Neuronal stem cell (in vitro differentiated cells): ENCODE data around the gene EIF4G2.

ENCODE experiments used
- DNase-seq: peaks from one replicate; pipeline ENCODE4 v3.0.0-alpha.2; 2013; ENCODE audit warnings: low spot score
- H2AFZ ChIP-seq: one replicate; pipeline ENCODE4 v1.6.1; 2013; ENCODE audit warnings: mild to moderate bottlenecking, low read length, inconsistent platforms
- H2AK5ac ChIP-seq: 2 replicates; pipeline ENCODE4 v1.6.1; 2013; ENCODE audit warnings: low read depth, mild to moderate bottlenecking, inconsistent platforms, low read length, moderate library complexity, mixed read lengths
- H2BK120ac ChIP-seq: 2 replicates; pipeline ENCODE4 v1.6.1; 2013; ENCODE audit warnings: low read depth, mild to moderate bottlenecking, inconsistent platforms, low read length, moderate library complexity, mixed read lengths
- H2BK12ac ChIP-seq: one replicate; pipeline ENCODE4 v1.6.1; 2013; ENCODE audit warnings: low read length, inconsistent platforms
- H2BK15ac ChIP-seq: 2 replicates; pipeline ENCODE4 v1.6.1; 2013; ENCODE audit warnings: mild to moderate bottlenecking, low read length, inconsistent platforms, mixed read lengths
- H2BK5ac ChIP-seq: one replicate; pipeline ENCODE4 v1.6.1; 2013; ENCODE audit warnings: inconsistent platforms, mild to moderate bottlenecking, low read length, moderate library complexity
- H3K14ac ChIP-seq: one replicate; pipeline ENCODE4 v1.6.1; 2013; ENCODE audit warnings: low read length, inconsistent platforms
- H3K18ac ChIP-seq: 2 replicates; pipeline ENCODE4 v1.6.1; 2013; ENCODE audit warnings: low read length, inconsistent platforms
- H3K23ac ChIP-seq: 2 replicates; pipeline ENCODE4 v1.6.1; 2013; ENCODE audit warnings: low read depth, mild to moderate bottlenecking, mixed read lengths, low read length, inconsistent platforms; ENCODE audit not compliant: poor library complexity
- H3K27ac ChIP-seq: replicated peaks from 3 replicates; pipeline ENCODE4 v1.5.1; 2013; ENCODE audit warnings: low read length, inconsistent platforms
- H3K27me3 ChIP-seq, 3 experiments: 2 replicates each; pipeline ENCODE4 v1.6.1; 2013; ENCODE audit warnings: low read length in 3 of 3, mild to moderate bottlenecking in 2 of 3, inconsistent platforms in 1 of 3, low read depth in 1 of 3, mixed read lengths in 1 of 3, moderate library complexity in 1 of 3; ENCODE audit not compliant: control insufficient read depth in 3 of 3, insufficient read depth in 3 of 3
- H3K36me3 ChIP-seq, 2 donors: replicated peaks in 1 of 2; 2 replicates each; pipeline ENCODE4 v1.6.1; 2013; ENCODE audit warnings: low read length in 2 of 2; ENCODE audit not compliant: control insufficient read depth in 2 of 2, insufficient read depth in 2 of 2
- H3K4ac ChIP-seq: 2 replicates; pipeline ENCODE4 v1.6.1; 2013; ENCODE audit warnings: inconsistent platforms, mild to moderate bottlenecking, low read length, moderate library complexity
- H3K4me1 ChIP-seq, 2 donors: 1 replicate in 1 of 2; 2 replicates in 1 of 2; pipeline ENCODE4 v1.6.1; 2013; ENCODE audit warnings: low read length in 2 of 2, low read depth in 1 of 2; ENCODE audit not compliant: control insufficient read depth in 2 of 2, insufficient read depth in 1 of 2
- H3K4me2 ChIP-seq: one replicate; pipeline ENCODE4 v1.6.1; 2013; ENCODE audit warnings: mild to moderate bottlenecking, low read length, inconsistent platforms; ENCODE audit not compliant: insufficient read depth, poor library complexity, severe bottlenecking
- H3K4me3 ChIP-seq, 2 donors: 2 replicates each; pipeline ENCODE4 v1.5.1; 2013; ENCODE audit warnings: low read length in 2 of 2, mild to moderate bottlenecking in 2 of 2, inconsistent platforms in 1 of 2, moderate library complexity in 1 of 2
- H3K79me1 ChIP-seq: one replicate; pipeline ENCODE4 v1.6.1; 2013; ENCODE audit warnings: low read depth, mild to moderate bottlenecking, inconsistent platforms, low read length, moderate library complexity
- H3K9ac ChIP-seq: one replicate; pipeline ENCODE4 v1.6.1; 2013; ENCODE audit warnings: mild to moderate bottlenecking, low read depth, low read length, inconsistent platforms; ENCODE audit not compliant: poor library complexity
- H3K9me3 ChIP-seq, 2 donors: replicated peaks in 1 of 2; 2 replicates each; pipeline versions ENCODE3 to v1.6.1; 2013; ENCODE audit warnings: low read length in 2 of 2, mild to moderate bottlenecking in 2 of 2, inconsistent platforms in 1 of 2, low read depth in 1 of 2, mixed read lengths in 1 of 2, moderate library complexity in 1 of 2; ENCODE audit not compliant: control insufficient read depth in 2 of 2, insufficient read depth in 1 of 2
- H4K8ac ChIP-seq: one replicate; pipeline ENCODE4 v1.6.1; 2013; ENCODE audit warnings: low read depth, mild to moderate bottlenecking, inconsistent platforms, low read length, moderate library complexity
- H4K91ac ChIP-seq: one replicate; pipeline ENCODE4 v1.6.1; 2013; ENCODE audit warnings: low read length, low read depth, mild to moderate bottlenecking, inconsistent platforms; ENCODE audit not compliant: poor library complexity
- WGBS, 2 donors: extraction: QIAGEN DNeasy Blood & Tissue Kit; methylation state at CpG; one replicate each; pipeline ENCODE4 v1.1.7; 2013; ENCODE audit warnings: missing lambda C conversion rate in 2 of 2, mixed read lengths in 1 of 2; ENCODE audit not compliant: insufficient read length in 2 of 2, insufficient replicate concordance in 1 of 2; ENCODE audit errors: extremely low coverage in 2 of 2; 5-methylcytosine and 5-hydroxymethylcytosine counted together

EIF4G2 gene

DNA sequence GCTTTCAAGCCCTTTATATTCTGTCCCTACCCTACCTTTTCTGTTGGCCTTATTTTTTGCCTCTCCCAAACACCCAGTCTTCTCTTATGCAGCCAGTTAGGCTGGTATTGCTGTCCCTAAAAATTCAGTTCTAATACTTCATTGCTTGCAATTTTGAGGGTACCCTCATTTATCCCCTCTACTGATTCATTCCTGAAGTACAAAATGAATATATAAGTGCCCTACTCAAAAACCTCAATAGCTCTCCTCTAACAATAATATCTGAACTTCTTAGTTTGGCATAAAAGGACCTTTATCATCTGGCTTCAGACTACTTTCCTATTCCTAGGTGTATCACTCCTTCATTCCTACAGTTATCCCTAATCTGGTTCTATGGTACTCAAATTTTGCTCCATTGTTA, 5.2 kb upstream of the EIF4G2 start:
- Histone ChIP-seq H3K4me1 (no peaks in the 10 kb centered on the region), H3K36me3 (no peaks in the 10 kb centered on the region), H4K91ac (no peak overlapping the region), H2BK120ac (no peak overlapping the region), H2AK5ac (no peak overlapping the region), H3K4me2 (no peak overlapping the region), H2BK15ac (no peak overlapping the region), H2BK12ac (no peak overlapping the region), H2AFZ (no peak overlapping the region), H3K9ac (no peak overlapping the region), H3K9me3 (no peaks in the 10 kb centered on the region), H3K23ac (no peak overlapping the region), H3K27me3 (no peaks in the 10 kb centered on the region), H3K4ac (no peak overlapping the region), H3K79me1 (no peaks in the 10 kb centered on the region), H3K14ac (no peak overlapping the region), H2BK5ac (no peak overlapping the region), H3K4me3 (no peak overlapping the region), H4K8ac (no peak overlapping the region), H3K18ac (no peak overlapping the region), H3K27ac (no peak overlapping the region)
- no peak for DNase-seq

GRCh38 chr11:10809373-10810160, 841 bp upstream of the EIF4G2 start:
- peak overlapping the region; percentile 38 for H2BK15ac ChIP-seq
- peak overlapping the region; percentile 97 for H2BK5ac ChIP-seq
- peak overlapping the region; percentile 95 for H3K9ac ChIP-seq
- no peaks in the 10 kb centered on the region for H3K27me3 ChIP-seq
- H3K18ac ChIP-seq, result peak overlapping the region; percentile 94
- no peak overlapping the region for H2BK12ac ChIP-seq
- H3K4me1 ChIP-seq, result peaks cover 0 to 14% of the 10 kb centered on the region in 2 donors
- peak overlapping the region; percentile 84 for H3K14ac ChIP-seq
- peak overlapping the region; percentile 96 for H2BK120ac ChIP-seq
- peaks cover 3% of the 10 kb centered on the region for H3K79me1 ChIP-seq
- H3K9me3 ChIP-seq, result no peaks in the 10 kb centered on the region
- no peak overlapping the region for H3K23ac ChIP-seq
- peak overlapping the region; percentile 11 for H4K91ac ChIP-seq
- peak overlapping the region; percentile 81 to 99 for H3K4me3 ChIP-seq
- H2AK5ac ChIP-seq, result peak overlapping the region; percentile 19
- H2AFZ ChIP-seq, result peak overlapping the region; percentile 85
- H3K4me2 ChIP-seq, result peak overlapping the region; percentile 92
- WGBS, 2 donors, result no CpG with 5 or more reads among the region's 29 CpGs
- peak overlapping the region; percentile 96 for H3K4ac ChIP-seq
- no peak overlapping the region for H4K8ac ChIP-seq
- H3K27ac ChIP-seq, result peak overlapping the region; percentile 97
- DNase-seq, result peak; percentile 72
- H3K36me3 ChIP-seq, result peaks cover 15 to 35% of the 10 kb centered on the region in 2 donors

DNA sequence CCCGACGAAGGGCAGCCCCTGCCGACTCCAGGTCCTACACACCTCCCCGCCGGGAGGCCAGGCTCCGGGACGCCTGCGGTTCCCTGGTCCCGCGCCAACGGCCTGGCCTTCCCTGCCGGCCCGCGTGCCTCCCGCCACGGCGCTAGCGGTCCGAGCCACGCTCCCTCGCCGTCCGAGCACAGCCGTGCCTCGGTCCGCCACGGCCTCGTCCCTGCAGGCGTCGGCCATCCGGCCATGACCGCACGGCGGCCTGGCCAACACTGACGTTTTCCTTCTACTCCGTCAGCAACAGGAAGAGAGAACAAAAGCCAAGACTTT, 532 bp downstream of the EIF4G2 start:
- Histone ChIP-seq H3K4me1 (peaks cover 0 to 14% of the 10 kb centered on the region in 2 donors), H3K27me3 (no peaks in the 10 kb centered on the region), H2BK12ac (peak overlapping the region; percentile 93), H3K14ac (peak overlapping the region; percentile 99), H4K8ac (peak overlapping the region; percentile 70), H3K4ac (peak overlapping the region; percentile 100), H2BK5ac (peak overlapping the region; percentile 97), H2BK15ac (no peak overlapping the region), H3K23ac (peak overlapping the region; percentile 94), H3K36me3 (peaks cover 23 to 49% of the 10 kb centered on the region in 2 donors), H3K4me3 (peak overlapping the region; percentile 92 to 99), H2AFZ (peak overlapping the region; percentile 81), H2AK5ac (peak overlapping the region; percentile 99), H4K91ac (peak overlapping the region; percentile 68), H2BK120ac (peak overlapping the region; percentile 94), H3K9me3 (no peaks in the 10 kb centered on the region), H3K9ac (peak overlapping the region; percentile 100), H3K79me1 (peaks cover 3% of the 10 kb centered on the region), H3K18ac (peak overlapping the region; percentile 100), H3K4me2 (peak overlapping the region; percentile 75), H3K27ac (peak overlapping the region; percentile 94)
- DNase-seq, result no peak
- no CpG with 5 or more reads among the region's 36 CpGs for WGBS, 2 donors

GRCh38 chr11:10807493-10808234, 1.1 kb downstream of the EIF4G2 start:
- H3K27ac ChIP-seq, result peak overlapping the region; percentile 94

More at GRCh38 chr11:10807493-10808234, 1.1 kb downstream of the EIF4G2 start:
- Histone ChIP-seq H2AK5ac (peak overlapping the region; percentile 99), H3K79me1 (peaks cover 3% of the 10 kb centered on the region), H2AFZ (peak overlapping the region; percentile 81), H3K9me3 (no peaks in the 10 kb centered on the region), H3K4me1 (peaks cover 0 to 14% of the 10 kb centered on the region in 2 donors), H3K14ac (peak overlapping the region; percentile 99), H2BK12ac (peak overlapping the region; percentile 93), H3K4me3 (peak overlapping the region; percentile 92 to 99), H3K9ac (peak overlapping the region; percentile 100), H4K91ac (peak overlapping the region; percentile 68), H3K23ac (peak overlapping the region; percentile 94), H3K4me2 (peak overlapping the region; percentile 75), H3K18ac (peak overlapping the region; percentile 100), H3K27me3 (no peaks in the 10 kb centered on the region), H2BK5ac (peak overlapping the region; percentile 97), H2BK15ac (no peak overlapping the region), H3K36me3 (peaks cover 27 to 54% of the 10 kb centered on the region in 2 donors), H3K4ac (peak overlapping the region; percentile 100), H2BK120ac (peak overlapping the region; percentile 94), H4K8ac (peak overlapping the region; percentile 70)
- WGBS, 2 donors, result no CpG with 5 or more reads among the region's 39 CpGs
- DNase-seq, result peak; percentile 35
